CD4-positive, alpha-beta memory T cell (primary cell): Measurements from ENCODE around the gene GJB3. TPM values are rescaled to one million over a fixed set of nuclear protein-coding genes. Genes with fewer than 3 reads are reported as not detected.

Source experiments
- CTCF ChIA-PET: fragments of 350-600 bp; sonication (Branson Sonifier 250); formaldehyde crosslinking; loops from one replicate; lab custom pipeline; 2021; ENCODE audit warnings: inconsistent platforms; ENCODE audit not compliant: partially characterized antibody; lab: Charles Lee
- POLR2A ChIA-PET: fragments of 350-600 bp; sonication (Branson Sonifier 250); formaldehyde crosslinking; loops from one replicate; lab custom pipeline; 2021; ENCODE audit not compliant: partially characterized antibody; lab: Charles Lee
- DNase-seq, 5 donors: peaks; one replicate each; pipeline versions ENCODE4 v3.0.0 to v3.0.0-alpha.2; 2020 to 2022; ENCODE audit warnings: mixed read lengths in 1 of 5
- H3K27ac ChIP-seq: one replicate; pipeline ENCODE4 v1.7.0; 2013; ENCODE audit warnings: low read depth, low read length
- H3K27me3 ChIP-seq: 2 replicates; pipeline ENCODE4 v1.7.0; 2013; ENCODE audit warnings: mild to moderate bottlenecking, low read length, moderate library complexity; ENCODE audit not compliant: insufficient read depth
- H3K36me3 ChIP-seq: 2 replicates; pipeline ENCODE4 v1.7.0; 2013; ENCODE audit warnings: mild to moderate bottlenecking, low read length, moderate library complexity; ENCODE audit not compliant: insufficient read depth
- H3K4me1 ChIP-seq: 2 replicates; pipeline ENCODE4 v1.7.0; 2013; ENCODE audit warnings: mild to moderate bottlenecking, low read length, moderate library complexity; ENCODE audit not compliant: insufficient read depth
- H3K4me3 ChIP-seq, 2 donors: one replicate each; pipeline ENCODE4 v1.7.0; 2013; ENCODE audit warnings: low read length in 2 of 2, mild to moderate bottlenecking in 1 of 2
- H3K9me3 ChIP-seq, 2 donors: one replicate each; pipeline ENCODE4 v1.7.0; 2013; ENCODE audit warnings: low read length in 2 of 2, control low read depth in 1 of 2; ENCODE audit not compliant: control insufficient read depth in 1 of 2
- H3K27ac Mint-ChIP-seq, 7 donors: one replicate each; pipeline ENCODE4 v1.8.0; 2020 to 2021; ENCODE audit warnings: mixed read lengths in 7 of 7, mild to moderate bottlenecking in 6 of 7, inconsistent platforms in 3 of 7, moderate library complexity in 3 of 7
- H3K27me3 Mint-ChIP-seq, 2 donors: one replicate each; pipeline ENCODE4 v1.8.0; 2020 to 2021; ENCODE audit warnings: mixed read lengths in 2 of 2
- H3K36me3 Mint-ChIP-seq, 2 donors: one replicate each; pipeline ENCODE4 v1.8.0; 2020 to 2021; ENCODE audit warnings: mixed read lengths in 2 of 2, inconsistent platforms in 1 of 2, mild to moderate bottlenecking in 1 of 2
- H3K4me1 Mint-ChIP-seq, 4 donors: one replicate each; pipeline ENCODE4 v1.8.0; 2020 to 2021; ENCODE audit warnings: mixed read lengths in 4 of 4, mild to moderate bottlenecking in 1 of 4
- H3K4me3 Mint-ChIP-seq, 8 donors: one replicate each; pipeline ENCODE4 v1.8.0; 2020 to 2021; ENCODE audit warnings: mixed read lengths in 8 of 8, mild to moderate bottlenecking in 7 of 8, moderate library complexity in 6 of 8, inconsistent platforms in 3 of 8
- H3K9me3 Mint-ChIP-seq, 8 donors: one replicate each; pipeline ENCODE4 v1.8.0; 2020 to 2021; ENCODE audit warnings: mixed read lengths in 8 of 8, mild to moderate bottlenecking in 5 of 8, inconsistent platforms in 3 of 8, moderate library complexity in 1 of 8
- intact Hi-C: fragments of 100-400 bp; cut with micrococcal nuclease; formaldehyde crosslinking; loops from one replicate; pipeline ENCODE4 v1.15.1; 2023
- polyA plus RNA-seq, 2 donors: library from polyadenylated mRNA; unstranded; fragments of 300-500 nt; fragmentation: Illumina TruSeq; gene quantifications; one replicate each; pipeline ENCODE4 v1.2.3, GENCODE V29; 2021
- total RNA-seq, 2 experiments: library from RNA; stranded (reverse); gene quantifications; one replicate each; pipeline ENCODE4 v1.2.3, GENCODE V29; 2021

GJB3 gene
- total and polyA plus RNA-seq, 4 experiments from 2014 or later = not detected

DNA sequence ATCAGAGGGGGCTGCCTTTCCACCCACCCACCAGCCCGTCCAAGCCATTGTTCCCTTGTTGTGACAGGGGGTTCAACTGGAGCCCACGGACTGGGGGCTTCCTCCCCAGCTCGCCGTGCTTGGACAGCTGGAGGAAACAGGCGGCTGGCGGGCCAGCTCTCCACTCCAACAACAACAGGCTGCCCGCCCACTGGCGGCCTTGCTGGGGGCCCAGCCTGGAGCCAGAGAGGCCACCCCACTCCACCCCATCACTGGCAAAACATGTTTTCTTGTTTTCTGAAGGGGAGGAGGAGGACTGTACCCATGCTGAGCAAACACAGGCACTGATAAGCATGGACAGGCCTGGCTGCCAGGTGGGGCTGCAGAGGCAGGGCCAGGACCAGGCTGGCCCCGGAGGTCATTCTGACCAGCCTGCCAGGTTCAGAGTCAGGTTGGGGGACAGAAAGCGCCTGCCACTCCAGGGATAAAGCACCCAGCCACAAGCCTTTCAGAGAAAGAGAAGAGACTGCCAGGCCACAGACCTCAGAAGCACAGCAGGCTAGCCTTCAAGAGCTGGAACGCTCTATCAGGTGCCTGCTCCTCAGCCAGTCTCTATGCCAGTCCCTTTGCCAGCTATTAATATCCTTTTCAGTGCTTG, 44.6 kb downstream of the GJB3 start:
- Mint-ChIP-seq H3K4me3 (no peak overlapping the region), H3K9me3 (peaks cover 0 to 3% (median 0%) of the 10 kb centered on the region in 8 donors), H3K36me3 (no peaks in the 10 kb centered on the region), H3K4me1 (no peaks in the 10 kb centered on the region), H3K27me3 (no peaks in the 10 kb centered on the region), H3K27ac (no peak overlapping the region)
- POLR2A ChIA-PET = no interaction called here
- DNase-seq = no peak
- Histone ChIP-seq H3K27me3 (no peaks in the 10 kb centered on the region), H3K36me3 (no peaks in the 10 kb centered on the region), H3K27ac (no peak overlapping the region), H3K4me3 (no peak overlapping the region), H3K4me1 (no peaks in the 10 kb centered on the region), H3K9me3 (no peaks in the 10 kb centered on the region)
- CTCF ChIA-PET = no interaction called here
- intact Hi-C loops = no loop called here

DNA sequence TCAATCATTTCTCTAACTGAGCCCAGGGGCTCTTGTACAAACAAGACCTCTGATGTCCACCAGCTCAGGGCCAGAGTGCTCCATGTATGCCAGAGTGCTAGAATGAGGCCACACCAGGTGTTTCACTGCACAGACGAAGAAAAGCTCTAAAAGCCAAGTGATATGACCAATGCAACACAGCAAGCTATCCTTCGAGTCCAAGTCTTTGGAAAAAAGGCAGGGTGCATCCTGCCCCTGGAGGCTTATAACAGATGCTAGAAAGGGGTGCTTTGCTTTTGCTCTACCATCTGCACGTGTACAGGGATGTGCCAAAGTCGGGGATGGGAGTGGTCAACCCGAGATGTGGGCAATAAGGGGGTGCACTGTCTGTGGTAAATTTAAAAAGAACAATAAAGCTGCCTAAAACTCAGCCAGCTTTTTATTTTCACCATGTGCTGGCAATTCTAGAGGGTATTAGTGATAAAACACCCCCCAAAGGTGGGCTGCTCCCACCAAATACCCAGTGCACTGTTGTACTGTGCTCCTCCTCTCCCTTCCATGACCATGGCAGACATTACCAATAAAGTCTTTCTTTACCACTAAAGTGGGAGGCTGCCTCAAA, 46.4 kb downstream of the GJB3 start:
- Mint-ChIP-seq H3K9me3 (peaks cover 0 to 3% (median 0%) of the 10 kb centered on the region in 8 donors), H3K4me3 (no peak overlapping the region), H3K27me3 (no peaks in the 10 kb centered on the region), H3K27ac (no peak overlapping the region), H3K36me3 (peaks cover 0 to under 1% of the 10 kb centered on the region in 2 donors), H3K4me1 (no peaks in the 10 kb centered on the region)
- Histone ChIP-seq H3K27me3 (no peaks in the 10 kb centered on the region), H3K27ac (no peak overlapping the region), H3K9me3 (no peaks in the 10 kb centered on the region), H3K36me3 (no peaks in the 10 kb centered on the region), H3K4me3 (no peak overlapping the region), H3K4me1 (no peaks in the 10 kb centered on the region)
- intact Hi-C loops = no loop called here
- ChIA-PET CTCF (no interaction called here), POLR2A (no interaction called here)
- DNase-seq = no peak

DNA sequence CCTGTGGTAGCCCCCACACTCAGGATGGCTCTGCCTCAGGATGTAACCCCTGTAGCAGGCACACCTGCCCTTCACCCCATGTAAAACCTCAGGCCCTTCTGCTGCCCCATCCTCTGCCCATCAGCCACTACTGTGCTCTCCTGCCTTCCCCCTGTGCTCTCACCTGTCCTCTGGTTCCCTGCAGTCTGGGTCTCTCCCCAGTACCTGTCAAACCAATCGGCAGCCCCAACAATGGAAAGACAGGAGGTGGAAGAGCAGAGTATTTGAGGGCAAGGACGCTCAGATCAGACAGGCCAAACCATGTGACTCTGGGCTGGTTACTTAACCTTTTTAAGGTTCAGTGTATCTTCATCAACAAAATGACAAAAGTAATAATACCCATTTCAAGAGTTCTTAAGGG, 47.6 kb downstream of the GJB3 start:
- Mint-ChIP-seq H3K27ac (no peak overlapping the region), H3K4me3 (no peak overlapping the region)
- H3K4me1 ChIP-seq = no peaks in the 10 kb centered on the region

DNA sequence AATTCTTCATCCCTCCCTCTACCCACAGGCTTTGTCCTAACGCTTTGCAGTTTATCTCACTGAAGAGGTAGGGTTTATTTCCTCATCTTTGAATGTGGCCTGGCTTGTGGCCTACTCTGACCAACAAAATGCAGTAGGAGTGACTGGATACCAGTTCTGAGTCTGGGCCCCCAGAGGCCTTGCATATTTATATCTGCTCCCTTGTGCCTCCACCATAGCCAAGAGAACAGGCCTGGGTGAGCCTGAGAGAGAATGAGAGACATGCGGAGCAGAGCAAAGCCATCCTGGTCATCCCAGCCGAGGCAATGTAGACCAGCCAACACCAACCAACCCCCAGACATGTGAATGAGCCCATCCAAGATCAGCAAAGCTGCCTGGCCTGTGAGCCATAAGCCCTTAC, 48.2 kb downstream of the GJB3 start:
- H3K4me3 Mint-ChIP-seq = no peak overlapping the region

More for the DNA sequence above, 47.6 kb downstream of the GJB3 start:
- peaks cover 0 to 3% (median 0%) of the 10 kb centered on the region in 8 donors for H3K9me3 Mint-ChIP-seq
- peaks cover 0 to 5% of the 10 kb centered on the region in 2 donors for H3K36me3 Mint-ChIP-seq
- Histone ChIP-seq H3K27ac (no peak overlapping the region), H3K27me3 (no peaks in the 10 kb centered on the region), H3K9me3 (no peaks in the 10 kb centered on the region), H3K4me3 (no peak overlapping the region), H3K36me3 (no peaks in the 10 kb centered on the region)
- CTCF ChIA-PET = no interaction called here
- H3K27me3 Mint-ChIP-seq = no peaks in the 10 kb centered on the region
- POLR2A ChIA-PET = no interaction called here
- intact Hi-C loops = no loop called here
- H3K4me1 Mint-ChIP-seq = no peaks in the 10 kb centered on the region
- DNase-seq = no peak

DNA sequence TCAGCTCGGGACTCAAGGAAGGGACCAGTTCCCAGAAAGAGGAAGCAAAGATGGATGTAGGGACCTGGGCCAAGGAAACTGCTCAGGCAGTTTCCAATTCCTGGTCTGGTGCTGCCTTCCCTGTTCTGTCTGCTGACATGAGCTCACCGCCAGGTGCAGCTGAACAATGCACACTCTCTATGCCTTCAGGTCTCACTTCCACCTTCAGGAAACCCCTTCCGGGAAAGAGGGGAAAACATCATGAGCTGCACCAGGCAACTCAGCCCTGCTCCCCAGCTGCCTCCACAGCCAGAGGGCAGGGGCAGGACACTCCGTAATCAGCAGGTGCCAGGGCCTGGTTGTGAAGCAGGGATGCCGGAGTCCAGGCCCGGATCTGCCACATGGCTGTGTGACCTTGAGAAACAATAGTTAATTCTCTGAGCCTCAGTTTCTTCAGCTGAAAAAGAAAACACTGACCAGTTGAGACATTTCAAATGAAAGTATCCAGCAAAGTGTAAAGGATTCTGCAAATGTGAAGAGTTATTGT, 50.8 kb downstream of the GJB3 start:
- POLR2A ChIA-PET = no interaction called here
- CTCF ChIA-PET = no interaction called here
- H3K27ac ChIP-seq = no peak overlapping the region

More for the DNA sequence above, 48.2 kb downstream of the GJB3 start:
- Mint-ChIP-seq H3K27ac (no peak overlapping the region), H3K9me3 (peaks cover 0 to 2% (median 0%) of the 10 kb centered on the region in 8 donors), H3K4me1 (no peaks in the 10 kb centered on the region), H3K27me3 (no peaks in the 10 kb centered on the region), H3K36me3 (peaks cover 0 to 5% of the 10 kb centered on the region in 2 donors)
- CTCF ChIA-PET = no interaction called here
- POLR2A ChIA-PET = no interaction called here
- H3K36me3 ChIP-seq = no peaks in the 10 kb centered on the region
- DNase-seq = no peak
- no peak overlapping the region for H3K4me3 ChIP-seq
- no peak overlapping the region for H3K27ac ChIP-seq
- intact Hi-C loops = no loop called here
- H3K4me1 ChIP-seq = no peaks in the 10 kb centered on the region
- no peaks in the 10 kb centered on the region for H3K9me3 ChIP-seq
- no peaks in the 10 kb centered on the region for H3K27me3 ChIP-seq

DNA sequence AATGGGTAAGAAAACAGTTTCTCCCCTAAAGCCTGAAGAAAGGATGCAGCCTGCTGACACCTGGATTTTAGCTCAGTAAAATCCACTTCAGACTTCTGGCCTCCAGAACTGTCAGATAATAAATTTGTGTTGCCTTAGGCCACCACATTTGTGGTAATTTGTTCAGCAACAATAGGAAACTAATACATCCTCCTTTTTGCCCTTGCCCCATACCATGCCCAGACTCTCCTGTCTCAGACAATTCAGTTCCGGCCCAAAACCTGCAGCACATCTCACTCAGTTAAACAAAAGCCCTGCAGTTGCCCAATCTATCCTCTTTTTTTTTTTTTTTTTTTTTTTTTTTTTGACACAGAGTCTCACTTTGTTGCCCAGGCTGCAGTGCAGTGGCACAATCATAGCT, 52.7 kb downstream of the GJB3 start:
- Mint-ChIP-seq H3K27me3 (no peaks in the 10 kb centered on the region), H3K27ac (peak overlapping the region in 1 of 7 donors; percentile 87), H3K4me3 (no peak overlapping the region), H3K36me3 (peaks cover 0 to 8% of the 10 kb centered on the region in 2 donors), H3K4me1 (no peaks in the 10 kb centered on the region), H3K9me3 (no peaks in the 10 kb centered on the region)
- Histone ChIP-seq H3K4me3 (no peak overlapping the region), H3K4me1 (no peaks in the 10 kb centered on the region), H3K36me3 (no peaks in the 10 kb centered on the region), H3K27me3 (no peaks in the 10 kb centered on the region), H3K9me3 (no peaks in the 10 kb centered on the region), H3K27ac (no peak overlapping the region)
- ChIA-PET POLR2A (no interaction called here), CTCF (no interaction called here)
- no peak for DNase-seq
- intact Hi-C loops = no loop called here

More for the DNA sequence above, 50.8 kb downstream of the GJB3 start:
- Mint-ChIP-seq H3K9me3 (no peaks in the 10 kb centered on the region), H3K4me1 (no peaks in the 10 kb centered on the region), H3K27ac (peak overlapping the region in 1 of 7 donors; percentile 16), H3K4me3 (no peak overlapping the region), H3K27me3 (no peaks in the 10 kb centered on the region), H3K36me3 (peaks cover 0 to 8% of the 10 kb centered on the region in 2 donors)
- H3K4me3 ChIP-seq = no peak overlapping the region
- no peak for DNase-seq
- H3K36me3 ChIP-seq = no peaks in the 10 kb centered on the region
- no peaks in the 10 kb centered on the region for H3K4me1 ChIP-seq
- H3K9me3 ChIP-seq = no peaks in the 10 kb centered on the region
- no peaks in the 10 kb centered on the region for H3K27me3 ChIP-seq
- intact Hi-C loops = no loop called here
